ENCODE data around the gene SIGLEC1.
A peak's percentile ranks its signal among the peaks of the same experiment; 100 is the strongest.

SIGLEC1 gene

GRCh38 chr20:3712279-3712873, at the start of gene SIGLEC1:
SIGLEC1 (minus strand) TSS chr20:3712600; CDS start chr20:3707128, 5,472 bp downstream.
- DNase-seq (ENCODE audit: low spot score) (no peak), FAIRE-seq (no peak)

- FAIRE-seq (no peak), DNase-seq (ENCODE audit: low spot score) (no peak)
These were observed 48.4 kb upstream of the SIGLEC1 start for GRCh38 chr20:3760655-3761348.

GRCh38 chr20:3759884-3760283, 47.5 kb upstream of the SIGLEC1 start:
- no peak for FAIRE-seq
- DNase-seq (ENCODE audit: low spot score) = no peak

GRCh38 chr20:3759316-3759823, 47.0 kb upstream of the SIGLEC1 start:
- DNase-seq (ENCODE audit: low spot score) (no peak), FAIRE-seq (no peak)

GRCh38 chr20:3758566-3758965, 46.2 kb upstream of the SIGLEC1 start:
- no peak for DNase-seq (ENCODE audit: low spot score)
- no peak for FAIRE-seq

- no peak for DNase-seq (ENCODE audit: low spot score)
- FAIRE-seq = no peak
These were observed 44.9 kb upstream of the SIGLEC1 start for GRCh38 chr20:3757268-3757667.

GRCh38 chr20:3755814-3756480, 43.5 kb upstream of the SIGLEC1 start:
- DNase-seq (ENCODE audit: low spot score) (no peak), FAIRE-seq (no peak)

- FAIRE-seq (no peak), DNase-seq (ENCODE audit: low spot score) (no peak)
These were observed 42.9 kb upstream of the SIGLEC1 start for GRCh38 chr20:3755269-3755668.

- FAIRE-seq (no peak), DNase-seq (ENCODE audit: low spot score) (no peak)
These were observed 41.9 kb upstream of the SIGLEC1 start for GRCh38 chr20:3754276-3754630.

GRCh38 chr20:3753501-3754275, 41.3 kb upstream of the SIGLEC1 start:
- FAIRE-seq (no peak), DNase-seq (ENCODE audit: low spot score) (no peak)

- DNase-seq (ENCODE audit: low spot score) (peak; percentile 54), FAIRE-seq (peak; percentile 48)
These were observed 40.7 kb upstream of the SIGLEC1 start for GRCh38 chr20:3753098-3753497.

GRCh38 chr20:3752386-3752759, 40.0 kb upstream of the SIGLEC1 start:
- no peak for FAIRE-seq

GRCh38 chr20:3751675-3752385, 39.4 kb upstream of the SIGLEC1 start:
- DNase-seq (ENCODE audit: low spot score) (no peak), FAIRE-seq (no peak)

More at GRCh38 chr20:3752386-3752759, 40.0 kb upstream of the SIGLEC1 start:
- DNase-seq (ENCODE audit: low spot score) = no peak

GRCh38 chr20:3751305-3751674, 38.9 kb upstream of the SIGLEC1 start:
- FAIRE-seq = no peak
- DNase-seq (ENCODE audit: low spot score) = no peak

GRCh38 chr20:3749689-3750531, 37.5 kb upstream of the SIGLEC1 start:
- DNase-seq (ENCODE audit: low spot score) (no peak), FAIRE-seq (no peak)

- FAIRE-seq (no peak), DNase-seq (ENCODE audit: low spot score) (no peak)
These were observed 36.8 kb upstream of the SIGLEC1 start for GRCh38 chr20:3749087-3749688.

- FAIRE-seq (no peak), DNase-seq (ENCODE audit: low spot score) (no peak)
These were observed 35.7 kb upstream of the SIGLEC1 start for GRCh38 chr20:3748073-3748472.

GRCh38 chr20:3747471-3747870, 35.1 kb upstream of the SIGLEC1 start:
- no peak for DNase-seq (ENCODE audit: low spot score)
- FAIRE-seq = no peak

GRCh38 chr20:3745686-3746173, 33.3 kb upstream of the SIGLEC1 start:
- DNase-seq (ENCODE audit: low spot score) = no peak
- FAIRE-seq = no peak

All from urothelium cell line (cell line).